HG03571 (cell line): ENCODE measurements around the gene CAPN1.
A peak's percentile ranks its signal among the peaks of the same experiment; 100 is the strongest.
"Not testable (repeated sequence)": the region's sequence is repeated elsewhere in the genome, so short reads cannot be mapped to it uniquely, and the experiment has no call there.

Source experiments
- ATAC-seq: cut with Tn5 transposase; IDR thresholded peaks from one replicate; pipeline ENCODE4 v1.9.1; 2021; ENCODE audit not compliant: unreplicated experiment

CAPN1 gene

DNA sequence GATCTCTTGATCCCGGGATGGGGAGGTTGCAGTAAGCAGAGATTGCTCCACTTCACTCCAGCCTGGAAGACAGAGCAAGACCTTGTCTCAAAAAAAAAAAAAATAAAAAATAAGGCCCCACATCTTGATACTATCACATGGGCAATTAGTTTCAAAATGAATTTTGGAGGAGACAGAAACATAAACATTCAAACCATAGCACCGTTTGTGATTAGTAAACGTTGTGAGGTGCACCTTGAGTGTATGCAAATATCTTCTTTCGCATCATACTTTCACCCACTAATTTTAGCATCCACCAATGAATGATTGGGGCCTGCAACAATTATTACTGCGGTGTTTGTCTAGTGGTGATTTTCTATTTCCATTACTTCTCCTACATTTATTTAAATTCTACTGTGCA lies 22.7 kb upstream of the CAPN1 start:
- peak; percentile 76 for ATAC-seq

GRCh38 chr11:65160643-65161042 lies 21.1 kb upstream of the CAPN1 start:
- ATAC-seq: no peak

GRCh38 chr11:65163684-65164083 lies 18.0 kb upstream of the CAPN1 start:
- no peak for ATAC-seq

GRCh38 chr11:65165410-65166317 lies 16.1 kb upstream of the CAPN1 start:
- no peak for ATAC-seq

GRCh38 chr11:65166893-65167292 lies 14.8 kb upstream of the CAPN1 start:
- ATAC-seq: no peak

DNA sequence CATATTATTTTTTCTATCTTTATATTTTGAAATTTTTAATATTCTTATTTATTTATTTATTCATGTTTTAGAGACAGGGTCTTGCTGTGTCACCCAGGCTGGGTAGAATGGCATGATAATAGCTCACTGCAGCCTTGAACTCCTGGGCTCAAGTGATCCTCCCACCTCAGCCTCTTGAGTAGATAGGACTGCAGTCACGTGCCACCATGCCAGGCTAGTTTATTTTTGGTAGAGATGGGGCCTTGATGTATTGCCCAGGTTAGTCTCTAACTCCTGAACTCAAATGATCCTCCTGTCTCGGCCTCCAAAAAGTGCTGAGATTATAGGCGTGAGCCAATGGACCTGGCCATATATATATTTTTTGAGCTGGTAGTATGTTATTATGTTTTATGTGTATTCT lies 14.1 kb upstream of the CAPN1 start:
- ATAC-seq: no peak

DNA sequence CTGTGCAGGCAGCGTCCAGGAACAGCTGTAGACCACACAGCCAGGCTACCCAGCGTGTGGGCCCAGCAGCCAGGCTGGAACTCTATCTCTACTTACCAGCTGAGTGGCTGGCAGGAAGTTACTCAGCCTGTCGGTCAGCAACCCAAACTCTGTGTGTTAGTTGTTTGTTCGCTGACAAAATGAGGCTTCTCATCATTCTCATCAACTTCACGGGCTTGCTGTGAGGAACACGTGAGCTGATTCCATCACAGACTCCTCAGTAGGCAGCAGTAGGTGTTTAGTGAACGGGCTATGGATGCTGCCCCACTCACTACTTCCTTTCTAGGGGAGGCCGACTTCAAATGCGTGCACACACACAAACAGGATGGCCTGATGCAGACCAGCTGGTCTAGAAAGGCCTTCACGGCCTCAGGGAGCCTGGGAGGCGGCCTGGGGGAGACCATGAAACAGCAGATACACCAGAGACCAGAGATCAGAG lies 12.5 kb upstream of the CAPN1 start:
- ATAC-seq: no peak

GRCh38 chr11:65170058-65170534 lies 11.6 kb upstream of the CAPN1 start, which contains the start of gene SPDYC:
SPDYC (plus strand) TSS chr11:65170233; CDS start chr11:65171358, 1,125 bp downstream.
- ATAC-seq: no peak

- ATAC-seq: no peak
Observed at GRCh38 chr11:65172600-65172999, 9.1 kb upstream of the CAPN1 start.

DNA sequence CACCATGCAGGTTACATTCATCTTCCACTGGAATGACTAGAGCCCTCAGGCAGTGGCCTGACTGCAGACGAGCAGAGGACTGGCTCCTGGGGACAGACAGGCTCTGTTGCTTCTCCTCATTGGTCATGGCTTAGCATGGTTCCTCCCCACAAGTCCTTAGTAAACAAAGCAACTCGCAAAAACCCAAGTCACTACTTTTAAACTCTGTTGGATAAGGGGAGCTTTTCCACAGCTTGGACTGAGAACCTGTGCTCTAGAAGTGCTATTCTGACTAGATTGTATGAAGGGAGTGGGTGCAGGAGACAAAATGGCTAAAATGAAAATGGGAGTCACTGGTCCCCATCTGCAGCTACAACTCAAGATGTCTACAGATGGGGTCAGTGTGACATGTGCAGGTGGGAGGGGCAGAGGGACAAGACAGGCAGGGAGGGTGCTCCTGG lies 7.1 kb upstream of the CAPN1 start:
- not testable (repeated sequence) for ATAC-seq

GRCh38 chr11:65180877-65181568 lies 705 bp upstream of the CAPN1 start:
- ATAC-seq: peak; percentile 60

DNA sequence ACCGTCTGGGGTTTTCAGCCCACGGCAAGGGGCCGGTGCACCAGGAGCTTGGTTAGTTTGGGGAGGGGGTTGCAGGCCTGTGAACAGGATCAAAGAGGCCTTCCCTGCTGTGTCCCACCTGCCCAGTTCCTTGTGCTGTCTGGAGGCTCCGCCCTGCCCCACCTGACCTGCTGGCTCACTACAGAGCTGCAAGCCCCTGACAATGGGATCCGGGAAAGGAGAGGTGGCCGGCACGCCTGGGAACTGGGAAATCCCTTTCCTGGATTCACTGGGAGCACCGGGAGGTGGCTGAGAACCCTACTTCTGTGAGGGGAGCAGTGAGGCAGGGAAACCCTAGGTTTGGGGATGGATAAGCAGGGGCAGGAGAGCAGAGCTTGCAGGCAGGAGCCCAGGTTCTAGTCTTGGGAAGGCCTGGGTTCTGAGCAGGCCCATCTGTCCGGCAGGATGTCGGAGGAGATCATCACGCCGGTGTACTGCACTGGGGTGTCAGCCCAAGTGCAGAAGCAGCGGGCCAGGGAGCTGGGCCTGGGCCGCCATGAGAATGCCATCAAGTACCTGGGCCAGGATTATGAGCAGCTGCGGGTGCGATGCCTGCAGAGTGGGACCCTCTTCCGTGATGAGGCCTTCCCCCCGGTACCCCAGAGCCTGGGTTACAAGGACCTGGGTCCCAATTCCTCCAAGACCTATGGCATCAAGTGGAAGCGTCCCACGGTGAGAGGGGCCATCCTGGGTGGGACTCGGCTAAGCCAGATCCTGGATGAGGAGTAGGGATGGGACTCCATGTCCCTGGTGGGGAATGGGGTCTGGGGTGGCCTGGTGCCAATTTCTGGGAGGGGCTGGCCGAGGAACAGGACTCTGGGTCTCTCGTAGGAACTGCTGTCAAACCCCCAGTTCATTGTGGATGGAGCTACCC lies 786 bp downstream of the CAPN1 start:
- no peak for ATAC-seq

- no peak for ATAC-seq
Observed at GRCh38 chr11:65183201-65183891, 1.6 kb downstream of the CAPN1 start.

DNA sequence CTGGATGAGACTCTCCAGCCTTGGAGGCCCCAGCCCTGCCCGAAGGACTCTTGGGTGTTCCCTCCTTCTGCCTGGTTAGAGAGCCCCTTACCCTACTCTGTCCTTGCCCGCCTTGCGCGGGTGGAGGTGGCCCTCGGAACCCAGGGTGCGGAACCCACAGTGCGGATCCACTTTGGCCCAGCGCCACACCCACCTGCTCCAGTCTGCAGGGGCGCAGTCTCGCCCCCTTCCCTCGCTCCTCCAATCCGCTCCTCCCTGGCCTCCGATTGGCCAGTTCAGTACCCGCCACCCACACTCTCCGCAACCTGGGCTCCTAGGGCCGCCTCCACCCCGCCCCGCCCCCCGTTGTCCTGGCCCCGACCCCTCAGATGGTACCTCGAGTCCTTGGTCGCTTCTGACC lies 2.4 kb downstream of the CAPN1 start:
- ATAC-seq: no peak

- no peak for ATAC-seq
Observed at GRCh38 chr11:65185171-65185570, 3.4 kb downstream of the CAPN1 start.

GRCh38 chr11:65185869-65186341 lies 4.2 kb downstream of the CAPN1 start:
- ATAC-seq: no peak

- ATAC-seq: no peak
Observed at GRCh38 chr11:65186701-65187100, 5.0 kb downstream of the CAPN1 start.

DNA sequence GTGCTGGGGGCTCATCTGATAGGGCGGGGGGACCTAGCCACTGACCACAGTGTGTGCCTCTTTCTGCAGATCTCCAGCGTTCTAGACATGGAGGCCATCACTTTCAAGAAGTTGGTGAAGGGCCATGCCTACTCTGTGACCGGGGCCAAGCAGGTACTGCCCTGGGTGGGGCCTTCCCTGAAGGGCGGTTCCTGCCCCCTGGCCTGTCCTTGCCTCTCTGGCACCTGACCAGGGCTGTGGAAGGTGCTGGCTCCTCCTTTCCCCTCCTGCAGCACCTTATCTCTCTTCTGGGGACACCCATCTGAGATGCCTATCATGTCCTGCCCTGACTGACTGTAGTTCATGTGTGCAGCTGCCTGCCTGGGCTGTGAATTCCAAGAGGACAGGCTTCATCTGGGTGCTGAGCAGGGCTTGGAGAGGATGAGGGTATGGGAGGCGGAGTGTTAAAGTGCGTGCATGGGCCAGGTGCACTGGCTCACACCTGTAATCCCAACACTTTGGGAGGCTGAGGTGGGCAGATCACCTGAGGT lies 5.5 kb downstream of the CAPN1 start:
- no peak for ATAC-seq

- no peak for ATAC-seq
Observed at GRCh38 chr11:65187971-65188461, 6.3 kb downstream of the CAPN1 start.

DNA sequence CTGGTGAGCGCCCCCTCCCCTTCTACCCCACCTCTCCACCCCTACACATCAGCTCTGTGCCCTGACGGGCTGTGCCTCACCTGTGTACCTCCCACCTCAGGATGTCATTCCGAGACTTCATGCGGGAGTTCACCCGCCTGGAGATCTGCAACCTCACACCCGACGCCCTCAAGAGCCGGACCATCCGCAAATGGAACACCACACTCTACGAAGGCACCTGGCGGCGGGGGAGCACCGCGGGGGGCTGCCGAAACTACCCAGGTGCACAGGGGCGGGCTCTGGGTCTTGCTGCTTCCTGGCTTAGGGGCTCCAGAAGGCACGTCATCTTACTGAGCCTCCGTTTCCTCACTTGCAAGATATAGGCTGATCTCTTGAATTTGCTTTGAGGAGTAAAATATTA lies 6.8 kb downstream of the CAPN1 start:
- ATAC-seq: no peak
